Rectal smooth muscle tissue (tissue), 1 donor: Measurements from ENCODE around the gene SPCS2.
"Not testable (repeated sequence)": the region's sequence is repeated elsewhere in the genome, so short reads cannot be mapped to it uniquely, and the experiment has no call there.

Source experiments
- H3K27ac ChIP-seq: one replicate; pipeline ENCODE4 v1.7.0; 2013; ENCODE audit warnings: low read depth, low read length, inconsistent platforms
- H3K27me3 ChIP-seq: one replicate; pipeline ENCODE4 v1.7.0; 2013; ENCODE audit warnings: low read length; ENCODE audit not compliant: control insufficient read depth, insufficient read depth
- H3K36me3 ChIP-seq: one replicate; pipeline ENCODE4 v1.7.0; 2013; ENCODE audit warnings: low read length; ENCODE audit not compliant: control insufficient read depth, insufficient read depth
- H3K4me1 ChIP-seq: one replicate; pipeline ENCODE4 v1.7.0; 2013; ENCODE audit warnings: low read length; ENCODE audit not compliant: control insufficient read depth, insufficient read depth
- H3K4me3 ChIP-seq: one replicate; pipeline ENCODE4 v1.7.0; 2013; ENCODE audit warnings: low read length
- H3K9ac ChIP-seq: one replicate; pipeline ENCODE4 v1.7.0; 2013; ENCODE audit warnings: low read length

The SPCS2 gene

DNA sequence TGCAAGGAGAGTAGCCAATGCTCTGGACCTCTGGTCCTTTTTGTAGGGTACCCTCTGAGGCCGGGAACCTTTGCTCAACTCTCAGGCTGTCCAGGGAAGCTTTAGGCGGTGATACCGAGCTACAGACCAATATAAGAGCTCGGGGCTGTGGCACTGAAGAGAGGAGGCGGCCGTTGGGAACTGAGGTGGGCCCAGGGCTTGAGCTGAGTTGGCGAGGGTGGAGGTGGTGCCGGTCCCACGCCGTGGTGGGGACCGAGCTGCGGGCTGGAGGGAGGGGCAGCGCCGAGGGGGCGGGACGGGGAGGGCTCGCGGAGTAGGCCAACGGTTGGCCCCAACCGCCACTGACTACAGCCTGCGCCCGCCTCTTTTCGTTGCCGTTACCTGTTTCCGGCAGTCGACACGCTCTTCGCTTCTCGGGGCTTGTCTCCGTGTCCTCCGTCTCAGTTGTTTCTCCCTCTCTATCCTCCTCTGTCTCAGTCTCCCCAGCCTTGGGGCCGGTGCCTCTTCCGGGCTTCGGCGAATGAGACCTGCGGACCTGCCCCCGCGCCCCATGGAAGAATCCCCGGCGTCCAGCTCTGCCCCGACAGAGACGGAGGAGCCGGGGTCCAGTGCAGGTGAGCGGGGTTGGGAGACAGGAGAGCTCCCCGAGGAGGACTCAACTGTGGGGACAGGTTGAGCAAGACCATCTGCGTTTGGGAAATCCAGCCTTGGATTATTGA, 39.6 kb downstream of the SPCS2 start, which contains the start of gene NEU3:
TSS of gene NEU3 (plus strand) at position 393 of the 719 bp plus-strand sequence. CDS start at position 521, 128 bp downstream.
- peaks cover 5% of the 10 kb centered on the region for H3K4me1 ChIP-seq
- H3K4me3 ChIP-seq = peak within 1 kb of the TSS; percentile 92
- no peaks in the 10 kb centered on the region for H3K27me3 ChIP-seq
- peak within 1 kb of the TSS; percentile 46 for H3K9ac ChIP-seq
- H3K36me3 ChIP-seq = no peaks in the 10 kb centered on the region
- H3K27ac ChIP-seq = peak within 1 kb of the TSS; percentile 32

DNA sequence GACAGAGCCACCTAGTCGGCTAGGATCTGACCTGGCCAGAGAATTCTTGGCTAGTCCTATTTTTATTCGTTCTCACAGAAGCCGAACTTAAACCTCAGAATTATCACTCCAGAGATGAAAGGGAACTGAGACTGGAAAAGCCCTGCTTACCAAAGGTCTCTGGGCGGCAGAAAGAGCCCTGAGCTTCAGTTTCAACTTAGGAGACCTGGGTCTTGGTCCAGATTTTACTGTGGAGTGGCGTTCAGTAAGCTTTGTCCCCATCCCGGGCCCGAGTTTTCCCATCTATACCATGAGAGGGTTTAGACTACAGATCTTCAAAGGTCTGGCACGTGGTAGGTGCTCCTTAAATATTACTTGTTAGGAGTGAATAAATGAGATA, 40.2 kb downstream of the SPCS2 start:
- Histone ChIP-seq H3K27me3 (no peaks in the 10 kb centered on the region), H3K4me3 (peak overlapping the region; percentile 92), H3K36me3 (no peaks in the 10 kb centered on the region), H3K9ac (peak overlapping the region; percentile 46), H3K4me1 (peaks cover 5% of the 10 kb centered on the region), H3K27ac (no peak overlapping the region)

DNA sequence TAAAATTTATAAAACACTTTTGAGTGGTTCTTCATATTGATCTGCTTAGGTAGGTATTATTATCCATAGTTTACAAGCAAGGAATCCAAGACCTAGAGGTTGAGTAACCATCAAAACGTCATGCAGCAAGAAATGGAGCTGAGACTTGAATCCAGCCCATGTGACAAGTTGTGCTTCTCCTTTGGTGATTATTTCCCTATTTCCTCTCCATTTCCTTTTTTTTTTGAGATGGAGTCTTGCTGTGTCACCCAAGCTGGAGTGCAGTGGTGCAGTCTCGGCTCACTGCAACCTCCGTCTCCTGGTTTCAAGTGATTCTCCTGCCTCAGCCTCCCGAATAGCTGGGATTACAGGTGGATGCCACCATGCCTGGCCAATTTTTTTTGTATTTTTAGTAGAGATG, 41.1 kb downstream of the SPCS2 start:
- not testable (repeated sequence) for H3K4me3 ChIP-seq, H3K27me3 ChIP-seq, H3K4me1 ChIP-seq, H3K36me3 ChIP-seq, H3K9ac ChIP-seq, H3K27ac ChIP-seq

DNA sequence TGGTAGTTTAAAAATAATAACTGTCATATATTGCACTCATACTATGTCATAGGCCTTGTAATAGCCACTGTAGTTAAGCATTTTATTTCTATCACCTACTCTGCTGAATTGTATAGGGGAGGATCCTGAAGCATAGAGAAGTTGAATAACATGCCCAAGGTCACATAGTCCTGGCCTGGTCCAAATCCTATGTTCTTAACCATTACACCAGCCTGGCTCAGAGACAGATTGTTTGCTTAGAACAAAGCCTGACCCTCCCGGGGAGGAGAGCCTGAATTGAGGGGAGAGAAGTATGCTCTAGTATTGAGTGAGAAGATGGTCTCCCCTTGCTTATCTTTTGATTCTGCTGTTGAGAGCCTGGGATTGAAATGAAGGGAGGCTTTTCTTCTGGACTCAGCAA, 41.9 kb downstream of the SPCS2 start:
- Histone ChIP-seq H3K27me3 (no peaks in the 10 kb centered on the region), H3K4me3 (no peak overlapping the region), H3K27ac (no peak overlapping the region), H3K9ac (no peak overlapping the region), H3K36me3 (peaks cover 5% of the 10 kb centered on the region), H3K4me1 (peaks cover 5% of the 10 kb centered on the region)

DNA sequence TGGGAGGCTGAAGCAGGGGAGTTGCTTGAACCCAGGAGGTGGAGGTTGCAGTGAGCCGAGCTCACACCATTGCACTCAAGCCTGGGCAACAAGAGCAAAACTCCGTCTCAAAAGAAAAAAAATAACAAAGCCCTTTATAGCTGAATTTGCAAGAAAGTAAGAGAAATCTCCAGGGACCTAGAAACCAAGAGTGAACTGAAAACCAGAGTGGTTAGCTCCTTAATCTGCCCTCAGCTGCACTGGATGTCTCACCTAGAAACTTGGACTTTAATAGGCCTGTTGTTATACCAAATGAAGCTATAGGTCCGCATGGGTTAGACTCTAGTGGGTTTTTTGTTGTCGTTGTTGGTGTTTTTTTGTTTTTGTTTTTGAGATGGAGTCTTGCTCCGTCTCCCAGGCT, 43.8 kb downstream of the SPCS2 start:
- H3K36me3 ChIP-seq = peaks cover 5% of the 10 kb centered on the region
- no peak overlapping the region for H3K27ac ChIP-seq
- no peaks in the 10 kb centered on the region for H3K27me3 ChIP-seq
- H3K9ac ChIP-seq = no peak overlapping the region
- H3K4me1 ChIP-seq = peaks cover 5% of the 10 kb centered on the region
- H3K4me3 ChIP-seq = no peak overlapping the region

DNA sequence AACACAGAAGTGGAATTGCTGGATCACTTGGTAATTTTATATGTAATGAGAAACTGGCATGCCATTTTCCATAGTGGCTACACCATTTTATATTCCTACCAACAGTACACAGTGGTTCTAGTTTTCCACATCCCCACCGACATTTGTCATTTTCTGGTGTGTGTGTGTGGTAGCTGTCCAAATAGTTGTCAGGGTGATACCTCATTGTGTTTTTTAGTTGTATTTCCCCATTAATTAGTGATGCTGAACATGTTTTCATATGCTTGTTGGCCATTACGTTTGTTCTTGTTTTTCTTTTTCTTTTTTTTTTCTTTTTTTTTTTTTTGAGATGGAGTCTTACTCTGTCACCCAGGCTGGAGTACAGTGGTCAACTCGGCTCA, 51.9 kb downstream of the SPCS2 start:
- no peak overlapping the region for H3K4me3 ChIP-seq
- H3K27ac ChIP-seq = no peak overlapping the region
- H3K4me1 ChIP-seq = no peaks in the 10 kb centered on the region
- H3K36me3 ChIP-seq = peaks cover 6% of the 10 kb centered on the region
- no peaks in the 10 kb centered on the region for H3K27me3 ChIP-seq
- H3K9ac ChIP-seq = no peak overlapping the region

DNA sequence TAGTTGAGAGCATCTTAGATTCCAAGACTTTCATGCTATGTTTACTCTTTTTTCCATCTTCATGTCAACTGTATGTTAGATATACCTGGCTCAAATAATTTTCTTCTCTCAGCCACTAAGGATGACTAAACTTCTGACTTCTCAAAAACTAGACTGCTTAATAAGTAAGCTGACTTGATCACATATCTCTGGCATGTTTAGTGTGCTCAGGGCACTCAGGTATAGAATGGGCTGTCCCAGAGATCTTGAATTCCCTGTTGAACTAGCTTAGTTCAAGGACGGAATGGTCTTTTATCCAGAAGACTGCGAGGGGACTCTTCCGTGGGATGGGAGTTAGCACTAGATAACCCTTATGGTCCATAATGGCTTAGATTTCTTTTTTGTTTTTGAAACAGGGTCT, 52.6 kb downstream of the SPCS2 start:
- H3K27ac ChIP-seq = no peak overlapping the region
- no peaks in the 10 kb centered on the region for H3K4me1 ChIP-seq
- no peaks in the 10 kb centered on the region for H3K27me3 ChIP-seq
- H3K36me3 ChIP-seq = peaks cover 11% of the 10 kb centered on the region
- H3K9ac ChIP-seq = no peak overlapping the region
- H3K4me3 ChIP-seq = no peak overlapping the region

DNA sequence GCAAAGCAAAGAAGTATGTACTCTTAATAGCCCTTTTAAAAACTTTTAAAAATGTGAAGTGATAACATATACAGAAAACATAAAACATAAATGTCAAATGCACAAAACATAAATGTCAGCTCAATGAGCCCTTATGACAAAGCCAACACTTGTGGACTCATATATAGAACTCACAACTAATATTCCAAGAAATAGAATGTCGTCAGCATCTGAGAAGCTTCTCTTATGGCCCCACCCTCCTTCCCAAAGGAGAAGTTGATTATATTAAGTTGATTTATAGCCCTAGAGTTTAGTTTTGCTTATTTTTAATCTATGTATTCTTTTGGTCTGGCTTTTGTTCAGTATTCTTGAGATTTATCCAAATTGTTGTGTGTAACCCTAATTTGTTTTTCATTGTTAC, 53.5 kb downstream of the SPCS2 start:
- H3K4me3 ChIP-seq = no peak overlapping the region
- no peak overlapping the region for H3K27ac ChIP-seq
- H3K9ac ChIP-seq = no peak overlapping the region
- no peaks in the 10 kb centered on the region for H3K4me1 ChIP-seq
- peaks cover 12% of the 10 kb centered on the region for H3K36me3 ChIP-seq
- H3K27me3 ChIP-seq = no peaks in the 10 kb centered on the region

DNA sequence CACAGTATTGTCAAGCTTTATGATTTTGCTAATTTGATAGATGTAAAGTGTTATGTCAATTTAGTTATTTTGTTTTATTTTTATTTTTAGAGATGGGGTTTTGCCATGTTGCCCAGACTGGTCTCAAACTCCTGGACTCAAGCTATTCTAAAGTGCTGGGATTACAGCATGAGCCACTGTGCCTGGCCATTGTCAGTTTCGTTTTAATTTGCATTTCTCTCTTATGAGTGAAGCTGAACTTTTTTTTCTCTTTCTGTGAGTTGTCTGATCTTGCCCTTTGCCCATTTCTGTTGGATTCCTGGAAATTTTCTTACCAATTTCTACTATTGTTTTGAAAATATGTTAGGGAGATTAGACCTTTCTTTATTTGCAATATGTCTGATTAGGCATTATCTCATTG, 55.1 kb downstream of the SPCS2 start:
- Histone ChIP-seq H3K4me3 (no peak overlapping the region), H3K27me3 (no peaks in the 10 kb centered on the region), H3K27ac (no peak overlapping the region), H3K9ac (no peak overlapping the region), H3K36me3 (peaks cover 12% of the 10 kb centered on the region), H3K4me1 (no peaks in the 10 kb centered on the region)

DNA sequence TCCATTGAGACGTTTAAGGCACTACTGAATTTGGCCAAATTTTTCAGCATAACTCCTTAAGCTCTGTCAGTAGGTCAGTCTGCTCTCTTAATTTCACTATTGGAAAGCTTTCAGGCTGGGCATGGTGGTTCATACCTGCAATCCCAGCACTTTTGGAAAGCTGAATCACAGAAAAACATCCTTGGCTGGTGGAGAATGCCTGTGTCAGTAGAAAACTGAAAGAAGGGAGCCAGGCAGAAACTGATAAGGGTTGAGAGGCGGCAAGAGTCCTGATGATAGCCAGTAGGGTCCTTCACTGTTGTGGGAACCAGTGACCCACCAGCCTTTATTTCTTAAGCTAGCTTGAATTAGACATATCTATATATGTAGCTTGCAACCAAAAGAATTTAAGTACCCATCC, 62.3 kb downstream of the SPCS2 start:
- H3K27ac ChIP-seq = no peak overlapping the region
- peaks cover 4% of the 10 kb centered on the region for H3K4me1 ChIP-seq
- H3K27me3 ChIP-seq = no peaks in the 10 kb centered on the region
- H3K4me3 ChIP-seq = no peak overlapping the region
- no peak overlapping the region for H3K9ac ChIP-seq
- peaks cover 11% of the 10 kb centered on the region for H3K36me3 ChIP-seq

DNA sequence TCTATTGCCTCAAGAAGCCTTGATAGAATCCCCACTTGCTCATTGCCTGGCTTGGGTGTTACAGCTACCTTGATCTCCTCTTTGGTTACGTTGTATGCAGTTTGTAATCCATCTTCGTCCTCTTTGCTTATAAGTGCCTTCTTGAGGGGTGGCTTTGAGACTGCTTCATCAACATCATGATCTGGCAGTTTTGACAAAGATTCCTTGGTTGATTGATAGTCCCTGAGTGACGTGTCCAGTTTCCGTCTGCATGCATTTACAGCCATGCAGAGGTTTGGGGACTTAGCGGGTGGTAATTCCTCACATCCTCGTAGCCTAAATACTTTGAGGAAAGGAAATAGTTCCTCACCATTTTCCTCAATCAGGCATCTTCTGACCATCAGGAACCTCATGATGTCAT, 62.8 kb downstream of the SPCS2 start:
- peaks cover 4% of the 10 kb centered on the region for H3K4me1 ChIP-seq
- no peak overlapping the region for H3K27ac ChIP-seq
- no peak overlapping the region for H3K4me3 ChIP-seq
- no peak overlapping the region for H3K9ac ChIP-seq
- peaks cover 7% of the 10 kb centered on the region for H3K36me3 ChIP-seq
- no peaks in the 10 kb centered on the region for H3K27me3 ChIP-seq

DNA sequence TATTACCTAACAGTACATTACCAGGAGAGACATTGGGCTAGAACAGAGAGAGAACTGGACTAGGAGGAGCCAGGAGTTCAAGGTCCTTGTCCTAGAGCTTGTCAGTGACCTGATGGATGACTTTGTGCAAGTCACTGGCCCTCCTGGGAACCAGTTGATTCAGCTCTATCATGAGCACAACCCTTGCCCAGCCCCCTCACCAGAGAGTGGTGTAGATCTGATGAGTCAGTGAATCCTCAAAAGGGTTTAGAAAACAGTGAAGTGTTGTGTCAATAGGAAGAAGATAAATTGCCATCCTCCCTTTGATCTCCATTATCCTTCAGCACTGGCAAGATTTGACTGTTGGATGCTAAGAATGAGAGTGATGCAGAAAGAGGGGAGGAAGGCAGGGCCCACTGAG, 64.0 kb downstream of the SPCS2 start:
- no peak overlapping the region for H3K27ac ChIP-seq
- no peak overlapping the region for H3K9ac ChIP-seq
- H3K27me3 ChIP-seq = no peaks in the 10 kb centered on the region
- peaks cover 4% of the 10 kb centered on the region for H3K4me1 ChIP-seq
- no peak overlapping the region for H3K4me3 ChIP-seq
- H3K36me3 ChIP-seq = peaks cover 7% of the 10 kb centered on the region

DNA sequence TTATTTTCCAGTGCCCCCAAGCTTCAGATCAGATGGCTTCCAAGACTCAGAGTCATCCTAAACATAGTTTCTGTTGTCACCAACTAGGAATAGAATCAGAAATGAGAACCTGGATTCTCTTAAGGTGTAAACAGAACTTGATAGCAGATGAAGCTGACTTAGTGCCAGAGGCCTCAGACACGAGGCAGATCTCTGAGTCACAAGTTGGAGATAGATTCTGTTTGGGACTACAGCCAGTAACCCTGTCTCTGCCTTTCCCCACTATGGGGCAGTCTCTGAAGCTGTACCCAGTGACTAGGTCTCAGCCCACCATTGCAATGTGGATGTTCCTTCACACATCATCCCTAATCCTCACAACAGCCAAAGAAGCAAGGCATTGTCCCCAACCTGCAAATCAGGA, 65.1 kb downstream of the SPCS2 start:
- Histone ChIP-seq H3K9ac (no peak overlapping the region), H3K27me3 (no peaks in the 10 kb centered on the region), H3K4me1 (peaks cover 4% of the 10 kb centered on the region), H3K36me3 (peaks cover 7% of the 10 kb centered on the region), H3K27ac (peak overlapping the region; percentile 46), H3K4me3 (no peak overlapping the region)
